GM12878 (cell line): ENCODE data around the gene NUMB.

Source experiments
- BRCA1 ChIP-seq: IDR thresholded peaks from 2 replicates; pipeline ENCODE4 v1.6.1; 2011; ENCODE audit warnings: low read depth, low read length, improper control_type of control experiment
- CBX3 ChIP-seq: fragments of 200-600 bp; sonication (generic); IDR thresholded peaks from 2 replicates; pipeline ENCODE4 v1.6.1; 2016; ENCODE audit warnings: low read depth, borderline replicate concordance
- CHD2 ChIP-seq: IDR thresholded peaks from 2 replicates; pipeline ENCODE4 v1.6.1; 2011; ENCODE audit warnings: low read depth, low read length, improper control_type of control experiment, borderline replicate concordance
- DPF2 ChIP-seq: fragments of 450-650 bp; IDR thresholded peaks from 2 replicates; pipeline ENCODE4 v1.6.1; 2017; ENCODE audit warnings: mild to moderate bottlenecking
- FOXM1 ChIP-seq: IDR thresholded peaks from 2 replicates; pipeline ENCODE4 v1.6.1; 2012; ENCODE audit warnings: low read depth, mild to moderate bottlenecking, inconsistent platforms, low read length, moderate library complexity
- JUNB ChIP-seq: IDR thresholded peaks from 2 replicates; pipeline ENCODE4 v1.6.1; 2016; ENCODE audit warnings: antibody characterized with exemption, mild to moderate bottlenecking
- POLR2A ChIP-seq: IDR thresholded peaks from 2 replicates; pipeline ENCODE4 v1.6.1; 2011; ENCODE audit warnings: low read depth, mild to moderate bottlenecking, low read length
- POLR2AphosphoS5 ChIP-seq: IDR thresholded peaks from 2 replicates; pipeline ENCODE4 v1.6.1; 2011; ENCODE audit warnings: mild to moderate bottlenecking, low read length, inconsistent platforms
- ZNF207 ChIP-seq: fragments of 450-650 bp; IDR thresholded peaks from 2 replicates; pipeline ENCODE4 v1.6.1; 2014; ENCODE audit warnings: antibody characterized with exemption, mild to moderate bottlenecking, borderline replicate concordance
- TF ChIP-seq, protein P1 (sequence below), 3 experiments: IDR thresholded peaks in 2 of 3; conservative IDR thresholded peaks in 1 of 3; 2 replicates each; pipeline ENCODE4 v1.5.1; 2011; ENCODE audit warnings: low read depth in 3 of 3, low read length in 3 of 3, mild to moderate bottlenecking in 3 of 3, control low read depth in 2 of 3, moderate library complexity in 2 of 3, inconsistent platforms in 1 of 3, mixed read lengths in 1 of 3; ENCODE audit not compliant: control insufficient read depth in 2 of 3, insufficient read depth in 1 of 3; ENCODE audit errors: extremely low read depth in 1 of 3

DNA sequence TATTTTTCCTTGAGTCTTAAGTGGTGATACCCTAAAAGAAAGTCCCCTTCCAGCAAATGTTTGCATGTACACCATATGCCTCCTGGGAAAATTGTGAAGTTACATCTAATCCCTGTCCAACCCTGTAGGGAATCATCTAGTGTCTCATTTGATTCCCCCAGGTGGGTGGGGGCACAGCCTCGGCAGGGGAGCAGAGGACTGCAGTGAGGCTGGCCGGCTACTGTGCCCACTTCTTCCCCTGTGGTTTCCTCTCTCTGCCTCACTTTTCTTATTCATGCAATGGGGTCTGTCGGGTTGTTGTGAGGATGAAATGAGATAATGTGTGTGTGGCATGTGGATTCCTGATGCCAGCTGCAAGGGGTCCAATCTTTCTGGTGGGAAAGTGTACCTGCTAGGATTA is 215.0 kb downstream of the NUMB start:
- TF ChIP-seq POLR2AphosphoS5 (no peak), FOXM1 (no peak), ZNF207 (no peak), DPF2 (no peak), BRCA1 (no peak), CBX3 (no peak), JUNB (no peak), POLR2A (no peak), CHD2 (no peak)
- TF ChIP-seq, protein P1, sequence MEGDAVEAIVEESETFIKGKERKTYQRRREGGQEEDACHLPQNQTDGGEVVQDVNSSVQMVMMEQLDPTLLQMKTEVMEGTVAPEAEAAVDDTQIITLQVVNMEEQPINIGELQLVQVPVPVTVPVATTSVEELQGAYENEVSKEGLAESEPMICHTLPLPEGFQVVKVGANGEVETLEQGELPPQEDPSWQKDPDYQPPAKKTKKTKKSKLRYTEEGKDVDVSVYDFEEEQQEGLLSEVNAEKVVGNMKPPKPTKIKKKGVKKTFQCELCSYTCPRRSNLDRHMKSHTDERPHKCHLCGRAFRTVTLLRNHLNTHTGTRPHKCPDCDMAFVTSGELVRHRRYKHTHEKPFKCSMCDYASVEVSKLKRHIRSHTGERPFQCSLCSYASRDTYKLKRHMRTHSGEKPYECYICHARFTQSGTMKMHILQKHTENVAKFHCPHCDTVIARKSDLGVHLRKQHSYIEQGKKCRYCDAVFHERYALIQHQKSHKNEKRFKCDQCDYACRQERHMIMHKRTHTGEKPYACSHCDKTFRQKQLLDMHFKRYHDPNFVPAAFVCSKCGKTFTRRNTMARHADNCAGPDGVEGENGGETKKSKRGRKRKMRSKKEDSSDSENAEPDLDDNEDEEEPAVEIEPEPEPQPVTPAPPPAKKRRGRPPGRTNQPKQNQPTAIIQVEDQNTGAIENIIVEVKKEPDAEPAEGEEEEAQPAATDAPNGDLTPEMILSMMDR (IDR thresholded peaks at IDR 0.05 in 2 of 3, conservative IDR thresholded peaks at IDR 0.05 in 1 of 3; ENCODE audit: control insufficient read depth in 2 of 3, extremely low read depth in 1 of 3, insufficient read depth in 1 of 3, low read depth in 3 of 3, low read length in 3 of 3) = no peak
